GM18868 (cell line): ENCODE measurements around the gene ECHS1.
"Not testable (repeated sequence)": the region's sequence is repeated elsewhere in the genome, so short reads cannot be mapped to it uniquely, and the experiment has no call there.

Experiments used
- ATAC-seq: cut with Tn5 transposase; IDR thresholded peaks from one replicate; pipeline ENCODE4 v1.9.1; 2021; ENCODE audit warnings: mild to moderate bottlenecking, moderate library complexity; ENCODE audit not compliant: unreplicated experiment

ECHS1 gene

DNA sequence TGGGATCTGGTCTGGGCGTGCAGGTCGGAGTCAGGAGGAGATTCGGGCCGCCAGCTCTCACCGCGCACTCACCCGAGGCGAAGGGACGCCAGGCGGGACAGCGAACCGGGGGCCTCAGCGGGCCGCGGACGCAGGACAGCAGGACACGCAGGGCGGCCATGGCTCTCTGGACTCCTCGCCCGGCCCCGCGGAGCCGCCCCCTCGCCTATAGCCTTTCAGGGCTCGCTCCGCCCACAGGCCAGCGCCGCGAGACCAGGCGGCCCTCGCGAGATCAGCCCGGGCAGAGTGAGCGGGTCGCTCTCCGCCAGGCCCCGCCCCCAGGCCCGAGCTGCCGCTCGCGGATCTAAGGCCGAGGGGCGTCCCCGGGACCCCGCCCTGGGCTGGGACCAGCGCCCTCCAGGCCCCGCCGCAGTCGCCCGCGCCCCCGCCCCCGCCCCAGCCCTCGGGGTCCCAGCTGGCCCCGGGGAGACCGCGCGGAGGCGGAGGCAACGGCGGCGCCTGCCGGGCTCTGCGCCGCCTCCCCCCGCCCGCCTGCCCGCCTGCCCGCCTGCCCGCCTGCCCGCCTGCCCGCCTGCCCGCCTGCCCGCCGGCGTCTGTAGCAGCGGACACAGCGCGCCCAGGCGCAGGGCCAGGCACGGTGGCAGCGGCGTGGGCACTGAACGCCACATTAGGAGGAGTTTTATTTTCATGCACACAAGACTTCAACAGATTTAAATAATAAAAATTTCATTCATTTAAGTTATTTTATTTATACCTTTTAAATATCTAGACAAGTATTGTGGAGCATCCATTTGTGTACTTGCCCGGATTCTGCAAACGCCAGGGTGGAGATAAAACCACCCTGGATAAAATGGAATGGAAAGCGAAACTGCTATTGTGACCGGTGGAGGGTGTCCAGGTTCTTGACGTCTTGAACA lies at the start of gene ECHS1:
TSS of gene ECHS1 (minus strand) at position 181 of the 917 bp plus-strand sequence. CDS start at position 160, 21 bp downstream.
- ATAC-seq = peak; percentile 97

DNA sequence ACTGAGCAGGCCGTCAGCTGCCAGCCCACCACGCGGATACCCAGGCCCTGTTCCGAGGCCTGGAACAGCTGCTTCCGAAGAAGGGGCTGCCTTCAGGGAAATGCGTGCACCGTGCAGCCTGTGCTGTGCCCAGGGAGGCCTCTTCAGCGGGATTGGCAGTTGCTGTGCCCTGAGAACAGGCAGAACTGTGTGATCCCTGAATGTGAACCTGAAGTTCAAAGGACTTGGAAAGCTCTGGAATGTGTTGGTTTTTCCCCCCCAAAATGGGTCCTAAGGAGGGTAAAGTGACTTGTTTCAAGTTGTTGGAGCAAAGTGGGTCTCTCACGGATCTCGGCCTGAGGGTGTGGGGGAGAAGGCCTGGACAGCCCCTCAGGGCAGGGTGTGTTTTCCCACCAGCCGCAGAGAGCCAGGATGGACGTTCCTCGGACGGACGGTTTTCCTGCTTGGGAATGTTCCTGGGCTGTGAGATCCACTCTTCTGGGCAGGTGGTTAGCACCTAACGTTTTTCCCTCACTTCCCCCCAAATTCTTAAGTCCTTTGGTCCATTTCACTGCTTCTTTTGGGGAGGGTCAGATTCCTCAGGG lies 49.2 kb upstream of the ECHS1 start:
- ATAC-seq = no peak

DNA sequence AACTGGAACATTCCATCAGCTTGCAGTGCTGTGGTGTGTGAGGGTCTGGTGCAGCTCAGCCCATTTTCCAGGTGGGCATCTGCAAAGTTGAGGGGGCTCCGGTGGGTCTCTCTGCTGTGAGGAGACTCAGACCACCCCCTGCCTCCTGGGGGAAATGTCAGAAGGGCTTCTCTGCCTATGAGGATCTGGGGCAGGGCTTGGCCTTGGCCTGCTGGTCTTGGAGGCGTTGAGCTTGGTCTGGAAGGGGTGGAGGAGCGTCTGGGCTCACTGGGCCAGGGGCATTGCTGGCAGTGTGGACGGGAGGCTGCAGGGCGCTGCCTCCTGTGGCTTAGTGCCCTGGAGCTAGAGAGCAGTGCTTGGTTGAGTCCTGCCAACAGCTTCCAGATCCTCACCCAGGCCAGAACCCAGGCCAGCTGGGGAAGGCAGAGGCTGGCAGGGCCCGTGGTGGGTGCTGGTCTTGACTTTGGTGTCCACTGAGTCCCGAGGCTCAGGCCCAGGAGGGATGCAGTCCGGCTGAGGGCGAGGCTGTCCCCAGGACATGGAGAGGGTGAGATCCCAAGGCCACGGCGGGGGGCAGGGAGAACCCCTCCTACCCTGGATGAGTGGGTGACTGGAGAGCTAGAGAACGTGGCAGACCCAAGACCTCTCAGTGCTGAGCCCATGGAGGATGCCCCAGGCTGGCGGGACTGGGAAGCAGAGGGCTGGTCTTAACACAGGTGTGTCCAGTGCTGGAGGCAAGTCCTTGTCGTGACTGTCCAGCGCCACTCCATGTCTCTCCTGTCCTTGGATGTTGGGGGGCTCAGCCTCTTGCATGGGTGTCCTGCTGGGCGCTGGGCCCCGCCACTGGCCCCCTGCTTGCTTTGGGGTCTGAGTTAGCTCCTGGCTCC lies 48.4 kb upstream of the ECHS1 start:
- no peak for ATAC-seq

DNA sequence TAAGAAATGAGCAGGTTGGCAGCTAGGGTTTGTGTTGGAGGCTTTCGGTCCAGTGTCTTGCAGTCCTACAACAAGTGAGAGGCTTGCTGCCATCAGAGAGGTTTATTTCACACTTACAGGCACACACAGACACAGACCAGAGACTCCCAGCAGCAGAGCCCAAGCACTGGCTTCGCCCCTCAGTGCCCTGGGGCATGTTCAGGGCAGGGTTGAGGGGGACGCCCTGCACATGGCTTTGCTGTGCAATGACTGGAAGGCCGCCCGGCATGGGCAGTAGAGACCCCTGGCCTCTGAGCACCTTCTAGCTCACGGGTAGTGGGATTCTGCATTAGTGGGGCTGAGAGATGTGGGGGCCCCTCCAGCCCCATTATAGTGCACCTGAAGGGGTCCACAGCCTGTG lies 47.4 kb upstream of the ECHS1 start:
- ATAC-seq = no peak

DNA sequence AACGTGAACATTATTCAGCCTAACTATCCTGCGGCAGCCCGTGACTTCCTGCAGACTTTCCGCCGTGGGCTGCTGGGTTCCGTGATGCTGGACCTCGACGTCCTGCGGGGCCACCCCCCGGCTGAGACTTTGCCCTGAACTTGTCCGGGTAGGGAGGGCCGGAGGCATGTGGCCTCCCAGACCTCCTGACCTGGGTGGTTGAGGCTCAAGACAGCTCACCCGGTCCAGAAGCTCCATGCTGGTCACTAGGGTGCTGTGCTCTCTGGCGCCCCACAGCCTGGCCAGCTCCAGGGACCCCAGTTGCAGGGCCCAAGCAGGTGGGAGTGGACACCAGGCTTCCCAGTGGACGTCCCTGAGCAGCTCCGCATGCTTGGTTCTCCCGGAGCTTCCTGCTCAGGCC lies 46.9 kb upstream of the ECHS1 start:
- ATAC-seq = no peak

DNA sequence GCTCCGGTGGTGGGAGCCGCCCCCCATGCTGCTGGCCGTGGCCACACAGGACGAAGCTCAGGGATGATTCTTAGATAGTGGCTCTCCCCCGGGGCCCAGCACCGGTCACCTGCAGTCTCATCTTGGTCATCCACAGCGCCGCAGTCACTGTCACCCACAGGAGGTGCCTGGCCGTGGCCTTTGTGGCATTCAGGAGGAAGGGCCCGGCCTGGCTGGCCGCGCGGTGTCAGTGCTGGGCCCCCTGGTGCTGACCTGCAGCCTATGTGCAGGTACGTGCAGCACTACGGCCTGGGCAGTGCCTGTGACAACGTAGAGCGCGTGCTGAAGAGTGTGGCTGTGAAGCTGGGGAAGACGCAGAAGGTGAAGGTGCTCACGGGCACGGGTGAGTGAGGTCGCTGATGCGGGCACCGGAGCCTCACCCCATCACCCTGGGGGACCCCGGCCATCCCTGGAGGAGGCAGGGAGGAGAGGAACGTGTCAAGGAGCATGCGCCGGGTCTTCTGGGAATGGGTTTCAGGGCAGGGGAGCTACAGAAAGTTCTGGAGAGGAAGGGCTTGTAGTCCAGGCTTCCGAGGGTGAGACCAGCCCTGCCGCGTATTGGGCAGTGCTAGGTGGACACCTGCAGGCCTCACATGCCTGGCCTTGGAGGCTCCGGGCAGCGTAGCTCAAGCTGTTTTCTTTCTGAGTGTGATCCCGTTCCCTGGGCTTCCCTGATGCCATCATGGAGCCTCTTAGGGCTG lies 46.2 kb upstream of the ECHS1 start:
- ATAC-seq = no peak

DNA sequence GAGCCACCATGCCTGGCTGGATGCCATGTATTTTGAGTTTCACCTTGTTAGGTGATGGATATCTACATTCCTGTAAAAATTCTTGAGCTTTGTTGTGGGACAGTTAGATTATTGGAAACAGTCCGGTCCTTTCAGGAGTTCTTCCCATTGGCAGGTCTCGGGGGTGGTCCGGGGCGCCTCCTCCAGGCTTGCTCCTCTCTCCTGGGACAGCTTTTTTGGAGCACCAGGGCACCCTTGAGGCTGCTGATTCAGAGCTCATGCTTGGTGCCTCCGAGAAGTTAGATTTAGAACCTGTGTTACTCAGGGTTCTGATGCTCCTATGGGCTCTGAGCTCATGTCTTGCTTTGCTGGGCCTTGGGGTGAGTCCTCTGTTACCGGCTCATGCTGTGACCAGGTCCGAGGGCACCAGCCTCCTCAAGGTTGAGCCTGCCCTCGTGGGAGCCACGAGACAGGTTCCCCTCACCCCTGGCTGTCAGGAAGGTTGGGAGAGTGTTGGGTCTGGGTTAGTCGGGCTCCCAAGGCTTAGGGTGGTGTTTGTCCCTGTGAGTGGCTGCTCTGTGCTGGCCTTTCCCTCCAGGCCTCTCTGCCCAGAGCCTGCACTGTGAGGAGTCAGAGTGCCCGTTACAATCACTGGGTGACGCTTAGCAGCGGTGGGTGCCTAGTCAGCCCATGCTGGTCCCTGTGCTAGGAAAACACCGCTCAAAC lies 45.3 kb upstream of the ECHS1 start:
- ATAC-seq = no peak

DNA sequence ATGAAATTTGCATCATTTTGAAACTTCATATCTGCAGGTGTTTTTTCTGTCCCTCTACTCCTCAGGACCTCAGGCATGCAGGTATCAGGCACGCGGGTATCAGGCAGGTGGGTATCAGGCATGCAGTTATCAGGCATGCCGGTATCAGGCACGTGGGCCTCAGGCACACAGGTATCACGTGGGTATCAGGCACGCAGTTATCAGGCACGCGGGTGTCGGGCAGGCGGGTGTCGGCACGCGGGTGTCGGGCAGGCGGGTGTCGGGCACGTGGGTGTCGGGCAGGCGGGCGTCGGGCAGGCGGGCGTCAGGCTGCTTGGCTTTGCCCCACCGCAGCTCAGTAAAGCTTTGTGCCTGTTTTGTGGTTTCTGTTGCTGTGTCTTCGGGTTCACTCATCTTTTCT lies 42.6 kb upstream of the ECHS1 start:
- ATAC-seq = no peak

DNA sequence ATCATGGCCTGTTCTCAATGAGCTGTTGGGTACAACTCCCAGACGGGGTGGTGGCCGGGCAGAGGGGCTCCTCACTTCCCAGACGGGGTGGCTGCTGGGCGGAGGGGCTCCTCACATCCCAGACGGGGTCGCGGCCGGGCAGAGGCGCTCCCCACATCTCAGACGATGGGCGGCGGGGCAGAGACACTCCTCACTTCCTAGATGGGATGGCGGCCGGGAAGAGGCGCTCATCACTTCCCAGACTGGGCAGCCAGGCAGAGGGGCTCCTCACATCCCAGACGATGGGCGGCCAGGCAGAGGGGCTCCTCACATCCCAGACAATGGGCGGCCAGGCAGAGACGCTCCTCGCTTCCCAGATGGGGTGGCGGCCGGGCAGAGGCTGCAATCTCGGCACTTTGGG lies 41.2 kb upstream of the ECHS1 start:
- not testable (repeated sequence) for ATAC-seq

DNA sequence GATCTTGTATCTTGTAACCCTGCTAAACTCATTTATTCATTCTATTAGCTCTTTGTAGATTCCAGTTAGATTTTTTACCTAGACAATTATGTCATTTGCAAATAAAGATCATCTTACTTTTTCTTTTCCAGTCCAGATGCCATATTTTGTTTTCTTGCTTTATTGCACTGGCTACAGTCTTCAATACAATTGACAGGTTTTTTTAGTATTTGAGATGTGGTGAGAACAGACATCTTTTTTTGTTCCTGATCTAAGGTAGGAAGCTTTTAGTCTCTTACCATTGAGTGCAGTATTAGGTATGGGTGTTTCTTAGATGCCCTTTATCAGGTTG lies 39.2 kb upstream of the ECHS1 start:
- ATAC-seq = no peak

DNA sequence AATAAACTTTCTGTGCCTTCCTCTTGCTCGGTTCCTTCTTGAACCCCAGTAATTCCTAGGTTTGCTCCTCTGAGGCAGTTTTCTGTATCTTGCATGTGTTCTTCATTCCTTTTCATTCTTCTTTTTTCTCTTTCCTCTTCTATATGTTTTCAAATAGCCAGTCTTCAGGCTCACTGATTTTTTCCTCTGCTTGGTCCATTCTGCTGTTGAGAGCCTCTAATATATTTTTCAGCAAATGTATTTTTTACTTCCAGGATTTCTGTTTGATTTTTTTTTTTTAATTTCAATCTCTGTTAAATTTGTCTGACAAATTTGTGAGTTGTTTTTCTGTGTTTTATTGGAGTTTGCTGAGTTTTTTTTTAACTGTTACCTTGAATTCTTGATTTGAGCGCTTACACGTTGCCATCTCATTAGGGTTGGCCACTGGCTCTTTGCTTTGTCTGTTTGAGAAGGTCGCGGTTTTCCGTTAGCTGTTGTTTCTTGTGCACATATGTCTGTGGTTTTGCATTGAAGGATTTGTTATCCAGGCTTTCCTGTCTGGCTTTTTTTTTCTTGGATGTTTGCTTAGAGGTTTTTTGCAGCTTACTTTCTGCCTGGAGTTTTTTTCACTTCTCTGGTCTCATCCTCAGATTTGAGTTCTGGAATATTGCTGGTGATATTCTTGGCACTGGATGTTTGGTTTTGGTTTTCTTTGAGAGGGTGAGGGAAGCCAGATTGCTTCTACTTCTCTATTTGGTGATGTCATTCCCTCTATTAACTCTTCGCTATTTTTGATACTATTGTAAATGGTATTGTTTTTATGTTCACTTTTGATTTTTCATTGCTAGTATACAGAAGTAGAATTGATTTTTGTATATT lies 38.6 kb upstream of the ECHS1 start:
- ATAC-seq = no peak

DNA sequence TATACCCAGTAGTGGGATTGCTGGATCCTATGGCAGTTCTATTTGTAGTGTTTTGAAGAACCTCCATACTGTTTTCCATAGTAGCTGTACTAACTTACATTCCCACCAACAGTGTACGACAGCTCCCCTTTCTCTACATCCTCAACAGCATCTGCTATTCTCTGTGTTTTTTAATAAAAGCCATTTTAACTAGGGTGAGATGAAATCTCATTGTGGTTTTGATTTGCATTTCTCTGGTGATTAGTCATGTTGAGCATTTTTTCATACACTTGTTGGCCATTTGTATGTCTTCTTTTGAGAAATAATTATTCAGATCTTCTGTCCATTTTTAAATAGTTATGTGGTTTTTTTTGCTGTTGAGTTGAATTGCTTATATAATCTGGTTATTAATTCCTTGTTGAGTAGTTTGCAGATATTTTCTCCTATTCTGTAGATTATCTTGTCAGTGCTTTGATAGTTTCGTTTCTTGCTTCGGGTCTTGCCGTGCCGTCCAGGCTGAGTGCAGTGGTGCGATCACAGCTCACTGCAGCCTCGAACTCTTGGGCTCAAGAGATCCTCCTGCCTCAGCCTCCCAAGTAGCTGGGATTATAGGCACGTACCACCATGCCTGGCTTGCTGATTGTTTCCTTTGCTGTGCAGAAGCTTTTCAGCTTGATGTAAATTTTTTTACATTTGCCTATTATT lies 32.8 kb upstream of the ECHS1 start:
- ATAC-seq = no peak

DNA sequence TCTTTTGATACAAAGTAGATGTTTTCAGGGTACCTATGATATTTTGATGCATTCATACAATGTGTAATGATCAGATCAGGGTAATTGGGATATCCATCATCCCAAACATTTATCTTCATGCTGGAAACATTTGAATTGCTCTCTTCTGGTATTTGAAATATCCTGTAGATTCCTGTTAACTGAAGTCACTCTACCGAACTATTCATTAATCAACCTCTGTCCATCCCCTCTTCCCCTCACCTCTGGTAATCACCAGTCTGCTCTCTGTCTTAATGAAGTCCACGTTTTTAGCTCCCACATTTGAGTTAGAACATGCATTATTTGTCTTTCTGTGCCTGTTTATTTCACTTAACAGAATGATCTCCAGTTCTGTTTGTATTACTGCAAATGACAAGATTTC lies 32.1 kb upstream of the ECHS1 start:
- ATAC-seq = no peak

DNA sequence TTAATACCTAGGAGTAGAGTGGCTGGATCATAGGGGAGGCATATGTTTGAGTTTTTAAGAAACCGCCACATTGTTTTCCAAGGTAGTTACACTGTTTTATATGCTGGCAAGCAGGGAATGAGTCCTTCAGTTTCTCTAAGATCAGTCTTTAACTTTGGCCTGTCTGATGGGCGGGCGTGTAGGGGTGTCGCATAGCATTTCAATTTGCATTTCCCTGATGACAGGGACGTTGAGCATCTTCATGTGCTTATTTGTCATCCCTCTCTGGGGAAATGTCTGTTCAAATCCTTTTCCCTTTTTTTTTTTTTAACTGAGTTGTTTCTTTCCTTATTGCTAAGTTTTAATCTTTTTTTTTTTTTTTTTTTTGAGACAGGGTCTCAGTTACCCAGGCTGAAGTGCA lies 30.6 kb upstream of the ECHS1 start:
- ATAC-seq = no peak

DNA sequence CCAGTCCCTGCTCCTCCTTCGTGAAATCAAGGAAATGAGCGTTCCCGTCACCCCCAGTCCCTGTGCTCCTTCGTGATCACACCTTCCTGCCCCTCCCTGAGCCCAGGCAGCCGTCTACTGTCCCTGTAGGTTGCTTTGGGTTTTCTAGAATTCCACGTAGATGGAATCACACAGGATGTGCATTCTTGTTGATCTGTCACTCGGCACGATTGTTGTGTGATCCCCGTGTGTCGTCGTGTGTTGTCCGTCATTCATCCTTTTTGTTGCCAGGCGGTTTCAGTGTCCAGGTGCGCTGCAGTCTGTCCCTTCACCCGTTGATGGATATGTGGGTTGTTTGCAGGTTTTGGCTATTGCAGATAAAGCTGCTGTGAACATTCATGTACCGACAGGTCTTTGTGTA lies 30.2 kb upstream of the ECHS1 start:
- no peak for ATAC-seq

DNA sequence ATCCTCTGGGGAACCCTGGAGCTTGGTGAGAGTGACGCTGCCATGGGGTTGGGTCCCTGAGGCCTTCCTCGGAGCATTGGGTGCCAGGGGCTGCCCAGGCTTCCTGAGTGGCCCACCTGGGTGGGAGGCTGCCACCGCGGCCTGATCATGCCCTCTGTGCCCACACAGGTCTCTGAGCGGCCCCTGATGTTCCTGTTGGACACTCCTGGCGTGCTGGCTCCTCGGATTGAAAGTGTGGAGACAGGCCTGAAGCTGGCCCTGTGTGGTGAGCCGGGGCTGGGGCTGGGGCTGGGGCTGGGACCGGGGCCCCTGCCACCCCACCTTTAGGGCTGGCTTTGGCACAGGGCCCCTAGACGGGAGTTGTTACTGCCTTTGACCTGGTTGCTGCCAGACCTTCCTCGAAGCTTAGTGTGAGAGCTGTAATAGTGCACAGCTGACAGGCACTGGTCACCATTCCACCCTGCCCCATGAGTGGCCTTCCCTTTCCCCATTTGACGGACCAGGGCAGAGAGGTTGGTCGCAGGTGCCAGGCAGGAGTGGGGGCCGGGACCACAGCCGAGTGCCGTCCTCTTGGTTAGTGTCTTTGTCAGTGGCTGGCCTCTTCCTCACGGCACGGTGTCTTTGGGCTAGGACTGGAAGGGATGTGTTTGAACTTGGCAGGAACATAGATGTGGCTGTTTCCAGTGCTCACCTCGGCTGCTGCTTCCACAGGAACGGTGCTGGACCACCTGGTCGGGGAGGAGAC lies 29.0 kb upstream of the ECHS1 start:
- no peak for ATAC-seq

DNA sequence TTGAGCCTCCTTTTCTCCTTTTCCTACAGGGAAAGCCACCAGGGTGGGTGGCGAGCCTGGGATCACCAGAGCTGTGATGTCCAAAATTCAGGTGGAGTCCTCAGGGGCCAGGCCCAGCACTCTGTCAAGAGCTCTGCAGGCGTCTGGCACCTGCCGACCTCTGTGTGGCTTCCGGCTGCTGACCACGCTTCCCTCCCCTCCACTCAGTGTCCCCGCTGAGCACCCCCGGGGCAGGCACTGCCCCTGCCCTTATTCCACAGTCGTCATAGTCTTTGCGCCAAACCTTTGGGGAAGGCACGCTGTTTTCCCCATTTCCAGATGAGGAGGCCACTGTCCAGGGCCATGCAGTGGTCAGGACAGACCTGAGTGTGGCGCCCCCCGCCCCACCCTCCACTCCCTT lies 28.3 kb upstream of the ECHS1 start:
- no peak for ATAC-seq
